ENCODE results near the gene ALG14.

DNA sequence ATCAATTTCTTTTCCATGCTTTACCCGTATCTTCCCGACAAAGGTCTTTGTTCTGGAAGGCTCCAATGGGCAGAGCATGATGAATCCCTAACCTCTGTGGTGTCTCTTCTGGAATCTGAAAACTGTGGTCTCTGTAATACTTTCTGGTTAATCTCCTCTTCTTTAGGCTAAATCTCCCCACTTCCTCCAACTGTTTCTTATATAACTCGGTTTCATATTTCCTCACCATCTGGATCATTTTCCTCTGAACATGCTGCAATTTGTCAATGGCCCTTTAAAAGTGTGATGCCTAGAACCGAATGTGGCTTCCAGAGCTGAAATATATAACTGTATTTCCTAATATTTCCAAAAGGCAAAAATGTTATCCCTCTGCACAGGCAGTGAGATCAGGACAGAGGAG is 66.1 kb downstream of the ALG14 start:
- TF ChIP-seq POLR2A (IDR thresholded peaks at IDR 0.05), result no peak
- TF ChIP-seq, protein P1, sequence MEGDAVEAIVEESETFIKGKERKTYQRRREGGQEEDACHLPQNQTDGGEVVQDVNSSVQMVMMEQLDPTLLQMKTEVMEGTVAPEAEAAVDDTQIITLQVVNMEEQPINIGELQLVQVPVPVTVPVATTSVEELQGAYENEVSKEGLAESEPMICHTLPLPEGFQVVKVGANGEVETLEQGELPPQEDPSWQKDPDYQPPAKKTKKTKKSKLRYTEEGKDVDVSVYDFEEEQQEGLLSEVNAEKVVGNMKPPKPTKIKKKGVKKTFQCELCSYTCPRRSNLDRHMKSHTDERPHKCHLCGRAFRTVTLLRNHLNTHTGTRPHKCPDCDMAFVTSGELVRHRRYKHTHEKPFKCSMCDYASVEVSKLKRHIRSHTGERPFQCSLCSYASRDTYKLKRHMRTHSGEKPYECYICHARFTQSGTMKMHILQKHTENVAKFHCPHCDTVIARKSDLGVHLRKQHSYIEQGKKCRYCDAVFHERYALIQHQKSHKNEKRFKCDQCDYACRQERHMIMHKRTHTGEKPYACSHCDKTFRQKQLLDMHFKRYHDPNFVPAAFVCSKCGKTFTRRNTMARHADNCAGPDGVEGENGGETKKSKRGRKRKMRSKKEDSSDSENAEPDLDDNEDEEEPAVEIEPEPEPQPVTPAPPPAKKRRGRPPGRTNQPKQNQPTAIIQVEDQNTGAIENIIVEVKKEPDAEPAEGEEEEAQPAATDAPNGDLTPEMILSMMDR (IDR thresholded peaks at IDR 0.05), result no peak

Measured in lower leg skin (tissue), 3 donors.